Activated B cell treated with CpG ODN at 0.5 μM for 24 hours (primary cell): ENCODE results near the gene OR51M1. TPM values are rescaled to one million over a fixed set of nuclear protein-coding genes. Genes with fewer than 3 reads are reported as not detected.
"Not testable (repeated sequence)": the region's sequence is repeated elsewhere in the genome, so short reads cannot be mapped to it uniquely, and the experiment has no call there.

ENCODE experiments used
- ATAC-seq: fragments of 200-7000 bp; cut with Tn5 transposase; one replicate; pipeline ENCODE4 v1.10.0; 2021; ENCODE audit warnings: low read depth, mild to moderate bottlenecking, moderate library complexity
- CTCF ChIA-PET: fragments of 350-600 bp; sonication (Branson Sonifier 250); formaldehyde crosslinking; loops from one replicate; lab custom pipeline; 2021; ENCODE audit warnings: antibody characterized with exemption; lab: Charles Lee
- POLR2A ChIA-PET: fragments of 350-600 bp; sonication (Branson Sonifier 250); formaldehyde crosslinking; loops from one replicate; lab custom pipeline; 2021; ENCODE audit warnings: antibody characterized with exemption; lab: Charles Lee
- DNase-seq: peaks from one replicate; pipeline ENCODE4 v3.0.0; 2022
- H3K27ac Mint-ChIP-seq: one replicate; pipeline ENCODE4 v1.8.0; 2020; ENCODE audit warnings: mixed read lengths
- H3K27me3 Mint-ChIP-seq: one replicate; pipeline ENCODE4 v1.8.0; 2021; ENCODE audit warnings: mixed read lengths
- H3K36me3 Mint-ChIP-seq: one replicate; pipeline ENCODE4 v1.8.0; 2021; ENCODE audit warnings: low read depth, mixed read lengths
- H3K4me1 Mint-ChIP-seq: one replicate; pipeline ENCODE4 v1.8.0; 2021; ENCODE audit warnings: mixed read lengths
- H3K4me3 Mint-ChIP-seq: one replicate; pipeline ENCODE4 v1.8.0; 2020; ENCODE audit warnings: mild to moderate bottlenecking, mixed read lengths
- H3K9me3 Mint-ChIP-seq: one replicate; pipeline ENCODE4 v1.8.0; 2020; ENCODE audit warnings: mixed read lengths
- intact Hi-C: fragments of 100-400 bp; cut with micrococcal nuclease; formaldehyde crosslinking; loops from one replicate; pipeline ENCODE4 v1.15.1; 2024
- total RNA-seq: library from RNA; stranded (reverse); gene quantifications from 2 replicates; pipeline ENCODE4 v1.2.3, GENCODE V29; 2022
- TF ChIP-seq, protein P1 (sequence below): fragments of 200-600 bp; IDR thresholded peaks from one replicate; pipeline ENCODE4 v1.8.0; 2022; ENCODE audit warnings: antibody characterized with exemption, mild to moderate bottlenecking

OR51M1 gene, protein sequence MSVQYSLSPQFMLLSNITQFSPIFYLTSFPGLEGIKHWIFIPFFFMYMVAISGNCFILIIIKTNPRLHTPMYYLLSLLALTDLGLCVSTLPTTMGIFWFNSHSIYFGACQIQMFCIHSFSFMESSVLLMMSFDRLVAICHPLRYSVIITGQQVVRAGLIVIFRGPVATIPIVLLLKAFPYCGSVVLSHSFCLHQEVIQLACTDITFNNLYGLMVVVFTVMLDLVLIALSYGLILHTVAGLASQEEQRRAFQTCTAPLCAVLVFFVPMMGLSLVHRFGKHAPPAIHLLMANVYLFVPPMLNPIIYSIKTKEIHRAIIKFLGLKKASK
- total RNA-seq: not detected in 2 replicates

DNA sequence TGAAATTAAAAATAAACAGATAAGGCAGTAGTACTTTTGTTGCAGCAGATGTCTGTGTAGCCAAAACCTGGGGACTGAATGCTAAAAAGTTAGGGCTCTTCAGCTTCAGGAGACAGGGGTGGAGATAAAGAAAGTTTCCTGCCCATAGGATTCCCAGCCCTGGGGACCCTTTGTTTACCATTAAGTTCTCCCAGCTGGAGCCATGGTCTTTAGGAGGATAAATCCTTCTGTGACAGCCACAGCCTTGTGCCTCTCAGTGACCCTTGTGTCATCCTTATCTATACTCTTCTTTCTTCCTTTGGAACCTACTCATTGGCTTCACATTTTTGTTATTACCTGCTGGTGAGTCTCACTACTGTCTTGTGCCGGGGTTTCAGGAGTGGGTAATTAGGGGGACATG lies at the start of gene OR51M1:
Gene OR51M1, plus strand, starts transcription at position 237 of the 400 bp plus-strand sequence. CDS start 5,587 bp downstream, outside the sequence.
- H3K27ac Mint-ChIP-seq: no peak within 1 kb of the TSS
- no peaks in the 10 kb centered on the region for H3K27me3 Mint-ChIP-seq
- intact Hi-C loops: loop anchor here (5.0 kb wide), 2 partner anchors 424 to 746 kb away; partner anchors contain the start of genes OR51D1 and OR52N2
- no peak within 1 kb of the TSS for H3K4me3 Mint-ChIP-seq
- no peaks in the 10 kb centered on the region for H3K9me3 Mint-ChIP-seq
- DNase-seq (no peak), ATAC-seq (no peak)
- CTCF ChIA-PET: no interaction called here
- no peaks in the 10 kb centered on the region for H3K36me3 Mint-ChIP-seq
- TF ChIP-seq, protein P1, sequence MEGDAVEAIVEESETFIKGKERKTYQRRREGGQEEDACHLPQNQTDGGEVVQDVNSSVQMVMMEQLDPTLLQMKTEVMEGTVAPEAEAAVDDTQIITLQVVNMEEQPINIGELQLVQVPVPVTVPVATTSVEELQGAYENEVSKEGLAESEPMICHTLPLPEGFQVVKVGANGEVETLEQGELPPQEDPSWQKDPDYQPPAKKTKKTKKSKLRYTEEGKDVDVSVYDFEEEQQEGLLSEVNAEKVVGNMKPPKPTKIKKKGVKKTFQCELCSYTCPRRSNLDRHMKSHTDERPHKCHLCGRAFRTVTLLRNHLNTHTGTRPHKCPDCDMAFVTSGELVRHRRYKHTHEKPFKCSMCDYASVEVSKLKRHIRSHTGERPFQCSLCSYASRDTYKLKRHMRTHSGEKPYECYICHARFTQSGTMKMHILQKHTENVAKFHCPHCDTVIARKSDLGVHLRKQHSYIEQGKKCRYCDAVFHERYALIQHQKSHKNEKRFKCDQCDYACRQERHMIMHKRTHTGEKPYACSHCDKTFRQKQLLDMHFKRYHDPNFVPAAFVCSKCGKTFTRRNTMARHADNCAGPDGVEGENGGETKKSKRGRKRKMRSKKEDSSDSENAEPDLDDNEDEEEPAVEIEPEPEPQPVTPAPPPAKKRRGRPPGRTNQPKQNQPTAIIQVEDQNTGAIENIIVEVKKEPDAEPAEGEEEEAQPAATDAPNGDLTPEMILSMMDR: no peak
- POLR2A ChIA-PET: no interaction called here
- no peaks in the 10 kb centered on the region for H3K4me1 Mint-ChIP-seq

DNA sequence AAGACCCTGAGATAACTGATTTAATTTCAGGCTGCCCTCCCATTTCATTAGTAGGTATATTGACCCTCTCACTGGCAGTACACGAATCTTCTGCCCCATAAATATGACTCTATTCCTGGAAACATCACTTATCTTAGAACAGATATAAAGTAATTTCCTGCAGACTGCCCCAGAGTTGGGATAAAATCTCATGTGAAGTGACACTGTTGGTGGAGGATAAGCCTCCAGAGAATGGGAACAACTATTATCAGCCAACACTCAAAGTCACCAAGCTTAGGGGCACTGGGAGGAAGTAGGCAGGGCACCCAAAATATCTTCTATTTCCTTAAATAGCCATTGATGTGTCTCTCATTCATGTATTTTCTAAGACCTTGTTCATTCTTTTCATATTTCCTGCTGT lies 48.4 kb upstream of the OR51M1 start:
- H3K4me1 Mint-ChIP-seq: no peaks in the 10 kb centered on the region
- no peaks in the 10 kb centered on the region for H3K9me3 Mint-ChIP-seq
- DNase-seq: no peak
- no peaks in the 10 kb centered on the region for H3K27me3 Mint-ChIP-seq
- no peak overlapping the region for H3K4me3 Mint-ChIP-seq
- ChIA-PET POLR2A (no interaction called here), CTCF (no interaction called here)
- H3K36me3 Mint-ChIP-seq: no peaks in the 10 kb centered on the region
- no peak overlapping the region for H3K27ac Mint-ChIP-seq
- ATAC-seq: no peak
- TF ChIP-seq, protein P1: no peak
- intact Hi-C loops: no loop called here

DNA sequence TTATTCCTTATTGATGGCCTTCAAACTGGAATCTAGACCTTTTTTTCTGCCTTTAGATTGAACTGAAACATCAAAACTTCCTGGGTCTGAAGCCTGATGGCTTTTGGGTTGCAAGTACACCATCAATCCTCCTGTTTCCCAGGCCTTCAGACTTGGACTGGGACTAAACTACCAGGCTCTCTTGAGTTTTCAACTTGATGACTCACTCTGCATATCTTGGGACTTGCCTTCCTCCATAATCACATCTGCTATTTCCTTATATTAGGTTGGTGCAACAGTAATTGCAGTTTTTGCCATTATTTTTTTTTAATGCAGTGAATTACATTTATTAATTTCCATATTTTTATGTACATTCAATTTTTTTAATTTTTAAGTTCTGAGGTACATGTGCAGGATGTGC lies 47.3 kb upstream of the OR51M1 start:
- CTCF ChIA-PET: no interaction called here
- no peak for ATAC-seq
- no peaks in the 10 kb centered on the region for H3K9me3 Mint-ChIP-seq
- intact Hi-C loops: no loop called here
- no peak overlapping the region for H3K27ac Mint-ChIP-seq
- TF ChIP-seq, protein P1: no peak
- no peaks in the 10 kb centered on the region for H3K36me3 Mint-ChIP-seq
- no peaks in the 10 kb centered on the region for H3K4me1 Mint-ChIP-seq
- H3K27me3 Mint-ChIP-seq: no peaks in the 10 kb centered on the region
- no peak for DNase-seq
- no peak overlapping the region for H3K4me3 Mint-ChIP-seq
- POLR2A ChIA-PET: no interaction called here

DNA sequence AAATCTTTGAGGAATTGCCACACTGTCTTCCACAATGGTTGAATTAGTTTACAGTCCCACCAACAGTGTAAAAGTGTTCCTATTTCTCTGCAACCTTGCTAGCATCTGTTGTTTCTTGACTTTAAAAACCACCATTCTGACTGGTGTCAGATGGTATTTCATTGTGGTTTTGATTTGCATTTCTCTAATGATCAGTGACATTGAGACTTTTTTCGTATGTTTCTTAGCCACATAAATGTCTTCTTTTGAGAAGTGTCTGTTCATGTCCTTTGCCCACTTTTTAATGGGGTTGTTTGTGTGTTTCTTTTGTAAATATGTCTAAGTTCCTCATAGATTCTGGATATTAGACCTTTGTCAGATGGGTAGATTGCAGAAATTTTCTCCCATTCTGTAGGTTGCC lies 46.4 kb upstream of the OR51M1 start:
- H3K9me3 Mint-ChIP-seq, H3K27ac Mint-ChIP-seq, H3K36me3 Mint-ChIP-seq, H3K4me3 Mint-ChIP-seq, intact Hi-C loops, CTCF ChIA-PET, DNase-seq, H3K4me1 Mint-ChIP-seq, H3K27me3 Mint-ChIP-seq, POLR2A ChIA-PET, ATAC-seq: not testable (repeated sequence)

DNA sequence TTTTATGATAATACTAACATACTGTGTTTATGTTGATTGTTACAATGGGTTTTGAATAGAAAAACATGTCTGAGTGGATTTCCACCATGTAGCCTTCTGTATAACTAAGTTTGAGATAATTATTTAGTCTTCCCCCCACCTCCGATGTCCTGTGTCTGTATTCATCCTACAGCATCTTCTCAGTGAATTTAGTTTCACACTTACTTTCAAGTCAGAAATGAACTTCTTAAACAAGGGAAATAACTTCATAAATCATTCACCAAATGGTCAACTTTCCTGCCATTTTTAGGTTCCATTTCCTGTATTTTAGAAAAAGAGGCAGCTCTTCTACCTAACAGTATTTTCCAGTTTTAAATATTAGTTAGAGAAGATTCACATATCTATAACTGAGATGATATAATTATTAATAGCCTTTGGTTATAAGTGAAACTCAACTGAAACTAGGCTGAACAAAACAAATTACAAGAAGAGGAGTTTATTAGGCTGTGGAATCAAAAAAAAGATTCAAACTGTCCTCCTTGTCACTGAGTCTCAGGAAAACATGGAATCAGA lies 43.8 kb upstream of the OR51M1 start:
- Mint-ChIP-seq H3K36me3 (no peaks in the 10 kb centered on the region), H3K4me1 (no peaks in the 10 kb centered on the region), H3K27me3 (peaks cover 5% of the 10 kb centered on the region), H3K27ac (no peak overlapping the region), H3K4me3 (no peak overlapping the region), H3K9me3 (no peaks in the 10 kb centered on the region)
- CTCF ChIA-PET: no interaction called here
- TF ChIP-seq, protein P1: no peak
- POLR2A ChIA-PET: no interaction called here
- ATAC-seq (no peak), DNase-seq (no peak)
- intact Hi-C loops: no loop called here
